ENCODE data around the gene TRABD.

TRABD gene

DNA sequence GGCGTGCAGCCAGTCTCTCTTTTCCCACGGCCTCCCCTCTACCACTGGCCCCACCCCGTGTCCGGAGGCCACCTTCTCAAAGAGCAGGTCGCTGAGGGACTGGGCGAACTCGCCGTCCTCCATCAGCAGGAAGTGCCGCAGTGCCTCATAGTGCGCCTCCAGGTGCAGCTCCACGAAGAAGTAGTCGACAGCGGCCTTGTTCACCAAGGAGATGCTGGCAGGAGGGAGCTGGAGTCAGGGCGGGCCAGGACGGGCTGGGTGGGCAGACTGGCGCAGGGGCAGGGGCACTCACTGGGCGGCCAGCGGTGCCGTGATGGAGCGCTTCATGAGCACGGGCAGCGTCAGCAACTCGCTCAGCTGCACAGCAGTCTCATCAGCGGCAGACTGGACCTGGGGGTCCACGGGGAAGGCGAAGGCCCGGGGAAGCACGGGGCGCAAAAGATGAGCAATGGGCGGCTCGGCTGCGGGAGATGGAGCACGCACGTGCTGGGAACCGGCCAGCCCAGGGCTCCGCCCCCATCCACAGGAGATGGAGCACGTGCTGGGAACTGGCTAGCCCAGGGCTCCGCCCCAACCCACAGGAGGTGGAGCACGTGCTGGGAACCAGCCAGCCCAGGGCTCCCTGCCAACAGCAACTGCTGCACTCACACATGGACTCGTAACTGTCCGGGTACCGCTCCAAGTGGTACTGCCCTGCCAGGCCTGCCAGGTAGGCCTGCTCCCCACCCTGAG lies 33.4 kb downstream of the TRABD start:
- Histone ChIP-seq H3K27ac (no peak overlapping the region), H3K9ac (no peak overlapping the region), H3K4me3 (IDR thresholded peaks at IDR 0.05; ENCODE audit: insufficient read depth, low read depth, low read length) (no peak overlapping the region), H3K36me3 (ENCODE audit: insufficient read depth) (no peaks in the 10 kb centered on the region), H3K27me3 (ENCODE audit: insufficient read depth, low read depth) (no peaks in the 10 kb centered on the region), H3K4me2 (no peak overlapping the region), H3K4me1 (ENCODE audit: low read depth, poor library complexity, severe bottlenecking) (no peaks in the 10 kb centered on the region), H4K20me1 (ENCODE audit: insufficient read depth) (no peaks in the 10 kb centered on the region), H3K79me2 (ENCODE audit: insufficient read depth, low read depth) (no peaks in the 10 kb centered on the region), H2AFZ (ENCODE audit: low read depth) (no peak overlapping the region)
- TF ChIP-seq, protein P1, sequence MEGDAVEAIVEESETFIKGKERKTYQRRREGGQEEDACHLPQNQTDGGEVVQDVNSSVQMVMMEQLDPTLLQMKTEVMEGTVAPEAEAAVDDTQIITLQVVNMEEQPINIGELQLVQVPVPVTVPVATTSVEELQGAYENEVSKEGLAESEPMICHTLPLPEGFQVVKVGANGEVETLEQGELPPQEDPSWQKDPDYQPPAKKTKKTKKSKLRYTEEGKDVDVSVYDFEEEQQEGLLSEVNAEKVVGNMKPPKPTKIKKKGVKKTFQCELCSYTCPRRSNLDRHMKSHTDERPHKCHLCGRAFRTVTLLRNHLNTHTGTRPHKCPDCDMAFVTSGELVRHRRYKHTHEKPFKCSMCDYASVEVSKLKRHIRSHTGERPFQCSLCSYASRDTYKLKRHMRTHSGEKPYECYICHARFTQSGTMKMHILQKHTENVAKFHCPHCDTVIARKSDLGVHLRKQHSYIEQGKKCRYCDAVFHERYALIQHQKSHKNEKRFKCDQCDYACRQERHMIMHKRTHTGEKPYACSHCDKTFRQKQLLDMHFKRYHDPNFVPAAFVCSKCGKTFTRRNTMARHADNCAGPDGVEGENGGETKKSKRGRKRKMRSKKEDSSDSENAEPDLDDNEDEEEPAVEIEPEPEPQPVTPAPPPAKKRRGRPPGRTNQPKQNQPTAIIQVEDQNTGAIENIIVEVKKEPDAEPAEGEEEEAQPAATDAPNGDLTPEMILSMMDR (conservative IDR thresholded peaks at IDR 0.05; ENCODE audit: low read depth, low read length), result no peak

DNA sequence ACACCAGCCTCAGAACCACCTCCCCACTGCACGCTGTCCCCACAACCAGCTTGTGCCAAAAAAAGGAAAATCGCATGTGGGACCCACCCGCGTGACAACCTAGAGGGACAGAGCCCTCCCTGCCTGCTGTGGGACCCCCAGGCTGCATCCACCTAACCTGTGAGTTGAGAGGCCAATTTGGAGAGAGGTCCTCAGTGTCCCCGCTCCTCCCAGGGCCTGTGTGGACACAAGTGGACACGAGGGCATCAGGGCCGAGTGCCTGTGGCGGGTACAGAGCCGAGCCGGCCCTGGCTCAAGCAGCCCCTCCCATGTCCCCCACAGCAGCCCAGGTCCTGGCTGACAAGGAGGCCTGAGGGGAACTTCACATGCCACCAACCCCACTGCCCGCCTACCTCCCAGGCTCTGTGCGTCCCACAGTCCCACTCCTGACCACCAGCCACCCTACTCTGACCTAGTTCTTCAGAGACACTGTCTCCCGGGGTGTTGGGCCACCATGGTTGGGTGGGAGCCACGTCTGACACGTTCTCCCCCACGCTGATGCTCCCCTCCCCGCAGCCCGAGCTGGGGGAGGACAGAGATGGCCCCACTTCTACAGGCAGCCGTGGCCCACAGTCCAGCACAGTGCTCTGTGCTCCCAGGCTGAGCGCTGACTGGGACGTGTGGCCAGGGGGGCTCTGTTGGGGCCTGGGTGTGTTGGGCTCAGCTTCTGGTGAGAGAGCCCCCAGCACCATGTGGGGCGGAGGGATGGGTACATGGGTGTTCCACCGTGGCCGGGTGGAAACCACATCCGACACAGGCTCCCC lies 34.3 kb downstream of the TRABD start:
- Histone ChIP-seq H3K27me3 (ENCODE audit: insufficient read depth, low read depth) (no peaks in the 10 kb centered on the region), H2AFZ (ENCODE audit: low read depth) (no peak overlapping the region), H3K4me1 (ENCODE audit: low read depth, poor library complexity, severe bottlenecking) (no peaks in the 10 kb centered on the region), H4K20me1 (ENCODE audit: insufficient read depth) (no peaks in the 10 kb centered on the region), H3K9ac (no peak overlapping the region), H3K36me3 (ENCODE audit: insufficient read depth) (no peaks in the 10 kb centered on the region), H3K27ac (no peak overlapping the region), H3K79me2 (ENCODE audit: insufficient read depth, low read depth) (no peaks in the 10 kb centered on the region), H3K4me3 (IDR thresholded peaks at IDR 0.05; ENCODE audit: insufficient read depth, low read depth, low read length) (no peak overlapping the region), H3K4me2 (no peak overlapping the region)
- TF ChIP-seq, protein P1 (conservative IDR thresholded peaks at IDR 0.05; ENCODE audit: low read depth, low read length), result no peak

DNA sequence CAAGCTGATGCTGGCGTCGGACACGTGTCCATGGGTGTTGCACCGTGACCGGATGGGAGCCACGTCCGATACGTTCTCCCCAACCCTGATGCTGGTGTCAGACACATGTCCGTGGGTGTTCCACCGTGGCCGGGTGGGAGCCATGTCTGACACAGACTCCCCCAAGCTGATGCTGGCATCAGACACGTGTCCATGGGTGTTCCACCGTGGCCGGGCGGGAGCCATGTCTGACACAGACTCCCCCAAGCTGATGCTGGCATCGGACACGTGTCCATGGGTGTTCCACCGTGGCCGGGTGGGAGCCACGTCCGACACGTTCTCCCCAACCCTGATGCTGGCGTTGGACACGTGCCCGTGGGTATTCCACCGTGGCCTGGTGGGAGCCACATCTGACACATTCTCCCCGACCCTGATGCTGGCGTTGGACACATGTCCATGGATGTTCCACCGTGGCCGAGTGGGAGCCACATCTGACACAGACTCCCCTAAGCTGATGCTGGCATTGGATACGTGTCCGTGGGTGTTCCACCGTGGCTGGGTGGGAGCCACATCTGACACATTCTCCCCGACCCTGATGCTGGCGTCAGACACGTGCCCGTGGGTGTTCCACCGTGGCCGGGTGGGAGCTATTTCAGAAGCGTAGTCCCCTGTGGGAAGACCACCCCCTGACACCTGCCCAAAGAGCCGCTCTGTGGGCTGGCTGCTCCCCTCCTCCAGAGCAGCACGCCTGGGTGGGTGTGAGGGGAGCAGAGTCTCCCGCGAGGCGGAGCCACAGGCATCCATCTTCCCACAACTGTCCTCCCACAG lies 35.1 kb downstream of the TRABD start:
- TF ChIP-seq, protein P1 (conservative IDR thresholded peaks at IDR 0.05; ENCODE audit: low read depth, low read length), result no peak
- H3K4me1 ChIP-seq (ENCODE audit: low read depth, poor library complexity, severe bottlenecking), result no peaks in the 10 kb centered on the region
- no peak overlapping the region for H3K4me3 ChIP-seq (IDR thresholded peaks at IDR 0.05; ENCODE audit: insufficient read depth, low read depth, low read length)
- H3K9ac ChIP-seq, result no peak overlapping the region
- no peak overlapping the region for H3K27ac ChIP-seq
- H2AFZ ChIP-seq (ENCODE audit: low read depth), result no peak overlapping the region
- no peaks in the 10 kb centered on the region for H3K79me2 ChIP-seq (ENCODE audit: insufficient read depth, low read depth)
- H3K36me3 ChIP-seq (ENCODE audit: insufficient read depth), result no peaks in the 10 kb centered on the region
- no peaks in the 10 kb centered on the region for H3K27me3 ChIP-seq (ENCODE audit: insufficient read depth, low read depth)
- no peaks in the 10 kb centered on the region for H4K20me1 ChIP-seq (ENCODE audit: insufficient read depth)
- no peak overlapping the region for H3K4me2 ChIP-seq

DNA sequence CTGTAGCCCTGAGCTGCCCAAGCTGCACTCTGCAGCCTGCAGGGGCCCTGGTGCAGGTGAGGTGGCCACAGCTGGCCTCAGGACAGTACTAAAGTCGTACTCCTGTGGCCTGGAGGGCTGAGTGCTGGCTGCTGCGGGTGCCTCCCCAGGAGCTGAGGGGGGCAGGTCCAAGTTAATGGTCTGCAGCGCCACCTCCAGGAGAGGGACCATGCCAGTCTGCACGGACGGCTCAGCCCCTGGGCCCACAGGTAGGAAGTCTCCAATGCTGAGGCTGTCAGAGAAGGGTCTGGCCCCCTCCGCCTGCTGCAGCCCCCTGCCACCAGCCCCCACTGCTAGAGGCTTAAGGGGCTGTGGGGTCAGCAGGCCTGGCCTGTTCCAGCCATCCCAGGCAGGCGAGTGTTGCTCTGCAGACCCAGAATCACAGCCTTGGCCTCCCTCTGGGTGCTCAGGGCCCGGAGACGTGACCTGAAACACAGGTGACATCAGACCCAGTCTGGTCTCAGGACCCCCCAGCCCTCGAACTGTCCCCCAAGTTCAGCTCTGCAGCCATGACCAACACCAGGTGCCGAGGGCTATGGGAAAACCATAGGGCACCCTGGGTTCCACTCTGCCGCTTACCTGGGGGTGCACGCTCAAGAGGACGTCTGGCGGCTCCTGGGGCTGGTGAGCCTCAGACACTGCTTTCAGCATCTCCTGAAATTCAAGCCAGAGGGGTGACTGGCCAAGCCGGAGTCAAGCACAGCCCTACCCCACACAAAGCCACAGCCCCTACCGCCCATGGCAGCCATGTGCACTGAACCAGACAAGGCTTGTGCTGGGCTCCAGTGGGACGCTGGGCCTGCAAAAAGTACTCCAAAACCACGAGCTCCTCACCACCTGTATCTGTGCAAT lies 35.9 kb downstream of the TRABD start:
- Histone ChIP-seq H3K27me3 (ENCODE audit: insufficient read depth, low read depth) (no peaks in the 10 kb centered on the region), H3K27ac (no peak overlapping the region), H4K20me1 (ENCODE audit: insufficient read depth) (no peaks in the 10 kb centered on the region), H3K4me1 (ENCODE audit: low read depth, poor library complexity, severe bottlenecking) (no peaks in the 10 kb centered on the region), H3K4me2 (no peak overlapping the region), H3K36me3 (ENCODE audit: insufficient read depth) (no peaks in the 10 kb centered on the region), H3K9ac (no peak overlapping the region), H2AFZ (ENCODE audit: low read depth) (no peak overlapping the region), H3K79me2 (ENCODE audit: insufficient read depth, low read depth) (no peaks in the 10 kb centered on the region), H3K4me3 (IDR thresholded peaks at IDR 0.05; ENCODE audit: insufficient read depth, low read depth, low read length) (no peak overlapping the region)
- TF ChIP-seq, protein P1 (conservative IDR thresholded peaks at IDR 0.05; ENCODE audit: low read depth, low read length), result no peak
